HL-60 (cell line): ENCODE measurements around the gene GDPD4.

Source experiments
- CTCF ChIP-seq: IDR thresholded peaks from one replicate; pipeline ENCODE4 v1.5.1; 2011; ENCODE audit warnings: low read length, control low read depth, inconsistent platforms; ENCODE audit not compliant: insufficient read depth
- GABPA ChIP-seq: IDR thresholded peaks from 2 replicates; pipeline ENCODE4 v1.6.1; 2012; ENCODE audit warnings: low read depth
- POLR2AphosphoS5 ChIP-seq: IDR thresholded peaks from 2 replicates; pipeline ENCODE4 v1.6.1; 2012; ENCODE audit warnings: low read depth
- REST ChIP-seq: IDR thresholded peaks from 2 replicates; pipeline ENCODE4 v1.6.1; 2012; ENCODE audit warnings: low read depth; ENCODE audit not compliant: insufficient replicate concordance

GRCh38 chr11:77187776-77188632, 113.5 kb downstream of the GDPD4 start:
- peak; percentile 88 for TF ChIP-seq CTCF
- TF ChIP-seq POLR2AphosphoS5 = no peak
- TF ChIP-seq GABPA = no peak
- TF ChIP-seq REST = no peak
